ENCODE results near the gene TEX52. TPM values are rescaled to one million over a fixed set of nuclear protein-coding genes. Genes with fewer than 3 reads are reported as not detected.
A peak's percentile ranks its signal among the peaks of the same experiment; 100 is the strongest.

Gene TEX52
- total RNA-seq, 1 donor from 2014 or later: not detected

DNA sequence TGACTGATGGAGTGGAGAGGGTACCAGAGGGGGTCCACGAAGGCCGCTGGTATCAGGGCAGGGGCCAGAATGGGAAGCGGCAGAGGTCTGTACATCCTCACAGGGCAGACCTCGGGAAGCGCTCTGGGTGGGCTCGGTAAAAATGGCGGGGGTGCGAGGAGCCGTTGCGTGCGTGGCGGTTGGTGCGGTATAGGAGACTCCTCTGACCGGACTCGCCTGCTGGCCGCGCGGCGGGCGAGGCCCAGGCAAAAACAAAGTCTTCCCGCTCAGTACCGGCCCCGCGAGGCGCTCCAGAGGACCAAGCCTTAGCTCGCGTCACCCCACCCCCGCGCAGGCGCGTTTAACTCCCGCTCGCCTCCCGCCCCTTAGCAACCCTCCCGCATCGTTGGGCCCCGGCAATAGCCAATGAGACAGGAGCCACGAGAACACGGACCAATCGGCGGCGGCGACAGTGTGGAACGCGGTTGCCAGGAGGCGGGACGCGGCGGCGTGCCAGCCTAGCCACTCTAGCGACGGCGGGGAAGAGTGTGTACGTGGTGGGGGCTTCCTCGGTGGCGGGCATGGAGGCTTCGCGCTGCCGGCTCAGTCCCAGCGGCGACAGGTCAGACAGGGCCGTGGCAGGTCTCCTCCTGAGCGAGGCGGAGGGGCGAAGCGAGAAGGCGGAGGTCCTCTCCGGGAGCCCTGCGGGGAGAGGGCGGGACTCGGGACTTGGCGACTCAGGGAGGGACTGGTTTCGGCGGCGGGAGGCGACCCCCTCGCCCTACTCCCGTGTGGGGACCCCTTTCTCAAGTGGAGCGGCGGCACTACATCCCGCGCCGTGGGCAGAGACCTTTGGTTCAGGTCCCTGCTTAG lies 33.8 kb upstream of the TEX52 start, which contains the start of gene TULP3:
TSS of gene TULP3 (plus strand) at position 504 of the 852 bp plus-strand sequence. CDS start at position 561, 57 bp downstream.
- peak; percentile 97 for DNase-seq (ENCODE audit: low spot score)
- H3K27ac Mint-ChIP-seq (ENCODE audit: unreplicated experiment): peak within 1 kb of the TSS; percentile 98
- H3K36me3 Mint-ChIP-seq (ENCODE audit: low read depth, unreplicated experiment): peaks cover 7% of the 10 kb centered on the region
- peak within 1 kb of the TSS; percentile 99 for H3K4me3 Mint-ChIP-seq (ENCODE audit: unreplicated experiment)
- peaks cover 15% of the 10 kb centered on the region for H3K4me1 Mint-ChIP-seq (ENCODE audit: unreplicated experiment)
- H3K9me3 Mint-ChIP-seq (ENCODE audit: unreplicated experiment): no peaks in the 10 kb centered on the region
- H3K27me3 Mint-ChIP-seq (ENCODE audit: unreplicated experiment): peaks cover 15% of the 10 kb centered on the region
- TF ChIP-seq, protein P1, sequence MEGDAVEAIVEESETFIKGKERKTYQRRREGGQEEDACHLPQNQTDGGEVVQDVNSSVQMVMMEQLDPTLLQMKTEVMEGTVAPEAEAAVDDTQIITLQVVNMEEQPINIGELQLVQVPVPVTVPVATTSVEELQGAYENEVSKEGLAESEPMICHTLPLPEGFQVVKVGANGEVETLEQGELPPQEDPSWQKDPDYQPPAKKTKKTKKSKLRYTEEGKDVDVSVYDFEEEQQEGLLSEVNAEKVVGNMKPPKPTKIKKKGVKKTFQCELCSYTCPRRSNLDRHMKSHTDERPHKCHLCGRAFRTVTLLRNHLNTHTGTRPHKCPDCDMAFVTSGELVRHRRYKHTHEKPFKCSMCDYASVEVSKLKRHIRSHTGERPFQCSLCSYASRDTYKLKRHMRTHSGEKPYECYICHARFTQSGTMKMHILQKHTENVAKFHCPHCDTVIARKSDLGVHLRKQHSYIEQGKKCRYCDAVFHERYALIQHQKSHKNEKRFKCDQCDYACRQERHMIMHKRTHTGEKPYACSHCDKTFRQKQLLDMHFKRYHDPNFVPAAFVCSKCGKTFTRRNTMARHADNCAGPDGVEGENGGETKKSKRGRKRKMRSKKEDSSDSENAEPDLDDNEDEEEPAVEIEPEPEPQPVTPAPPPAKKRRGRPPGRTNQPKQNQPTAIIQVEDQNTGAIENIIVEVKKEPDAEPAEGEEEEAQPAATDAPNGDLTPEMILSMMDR (IDR thresholded peaks at IDR 0.05; ENCODE audit: unreplicated experiment): no peak

DNA sequence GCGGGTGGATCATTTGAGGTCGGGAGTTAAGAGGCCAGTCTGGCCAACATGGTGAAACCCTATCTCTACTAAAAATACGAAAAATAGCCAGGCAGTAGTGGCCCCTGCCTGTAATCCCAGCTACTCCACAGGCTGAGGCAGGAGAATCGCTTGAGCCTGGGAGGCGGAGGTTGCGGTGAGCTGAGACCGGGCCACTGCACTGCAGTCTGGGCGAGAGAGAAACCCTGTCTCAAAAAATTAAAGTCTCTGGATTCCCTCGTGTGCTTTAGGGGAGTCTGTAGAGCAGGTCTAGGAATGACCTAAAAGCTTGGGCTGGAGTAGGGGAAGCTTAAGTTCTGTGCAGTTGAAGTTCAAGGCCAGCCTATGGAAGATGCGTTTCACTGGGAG lies 33.2 kb upstream of the TEX52 start:
- Mint-ChIP-seq H3K36me3 (ENCODE audit: low read depth, unreplicated experiment) (peaks cover 7% of the 10 kb centered on the region), H3K4me1 (ENCODE audit: unreplicated experiment) (peaks cover 15% of the 10 kb centered on the region), H3K27me3 (ENCODE audit: unreplicated experiment) (peaks cover 15% of the 10 kb centered on the region), H3K9me3 (ENCODE audit: unreplicated experiment) (no peaks in the 10 kb centered on the region), H3K27ac (ENCODE audit: unreplicated experiment) (peak overlapping the region; percentile 98), H3K4me3 (ENCODE audit: unreplicated experiment) (peak overlapping the region; percentile 99)
- no peak for DNase-seq (ENCODE audit: low spot score)
- TF ChIP-seq, protein P1 (IDR thresholded peaks at IDR 0.05; ENCODE audit: unreplicated experiment): no peak

DNA sequence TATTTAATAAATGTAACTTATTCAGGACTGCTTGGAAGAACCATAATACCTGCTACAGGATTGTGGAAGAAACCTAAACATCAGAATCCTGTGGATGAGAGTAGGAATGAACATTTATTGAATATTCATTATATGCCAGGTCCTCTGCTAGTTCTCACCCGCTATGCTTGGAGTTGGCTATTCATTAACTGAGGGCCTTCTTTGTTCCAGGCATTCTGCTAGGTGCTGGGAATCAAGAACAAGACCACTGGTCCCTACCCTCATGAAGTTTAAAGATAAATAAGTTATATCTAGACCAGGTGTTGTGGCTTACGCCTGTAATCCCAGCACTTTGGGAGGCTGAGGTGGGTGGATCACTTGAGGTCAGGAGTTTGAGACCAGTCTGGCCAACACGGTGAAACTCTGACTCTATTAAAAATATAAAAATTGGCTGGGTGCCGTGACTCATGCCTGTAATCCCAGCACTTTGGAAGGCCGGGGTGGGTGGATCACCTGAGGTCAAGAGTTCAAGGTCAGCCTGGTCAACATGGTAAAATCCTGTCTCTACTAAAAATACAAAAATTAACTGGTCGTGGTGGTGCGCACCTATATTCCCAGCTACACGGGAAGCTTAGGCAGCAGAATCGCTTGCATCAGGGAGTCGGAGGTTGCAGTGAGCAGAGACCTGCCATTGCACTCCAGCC lies 30.1 kb upstream of the TEX52 start:
- H3K36me3 Mint-ChIP-seq (ENCODE audit: low read depth, unreplicated experiment): peaks cover 11% of the 10 kb centered on the region
- no peaks in the 10 kb centered on the region for H3K9me3 Mint-ChIP-seq (ENCODE audit: unreplicated experiment)

DNA sequence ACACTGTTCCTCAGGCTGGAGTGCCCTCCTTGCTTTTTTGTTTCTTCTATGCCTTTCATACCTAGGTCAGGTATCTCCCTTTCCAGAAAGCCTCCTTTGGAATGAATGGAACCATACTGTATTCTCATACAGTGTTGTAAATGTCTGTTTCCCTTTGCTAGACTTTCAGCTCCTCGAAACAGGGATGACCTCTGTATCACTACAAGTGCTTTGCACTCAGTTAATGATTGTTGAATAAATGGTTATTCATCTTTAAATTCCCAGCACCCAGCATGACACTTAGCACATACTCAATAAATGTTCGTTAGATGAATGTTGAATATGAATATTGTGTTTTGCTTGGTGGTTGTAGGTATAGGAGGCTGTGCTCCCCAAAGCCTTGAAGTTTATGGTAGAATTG lies 28.0 kb upstream of the TEX52 start:
- peaks cover 3% of the 10 kb centered on the region for H3K4me1 Mint-ChIP-seq (ENCODE audit: unreplicated experiment)
- peaks cover 6% of the 10 kb centered on the region for H3K27me3 Mint-ChIP-seq (ENCODE audit: unreplicated experiment)
- no peak overlapping the region for H3K4me3 Mint-ChIP-seq (ENCODE audit: unreplicated experiment)
- peaks cover 11% of the 10 kb centered on the region for H3K36me3 Mint-ChIP-seq (ENCODE audit: low read depth, unreplicated experiment)
- TF ChIP-seq, protein P1 (IDR thresholded peaks at IDR 0.05; ENCODE audit: unreplicated experiment): no peak
- peak overlapping the region; percentile 14 for H3K27ac Mint-ChIP-seq (ENCODE audit: unreplicated experiment)
- DNase-seq (ENCODE audit: low spot score): no peak
- no peaks in the 10 kb centered on the region for H3K9me3 Mint-ChIP-seq (ENCODE audit: unreplicated experiment)

More for the DNA sequence above, 30.1 kb upstream of the TEX52 start:
- Mint-ChIP-seq H3K27me3 (ENCODE audit: unreplicated experiment) (peaks cover 15% of the 10 kb centered on the region), H3K4me1 (ENCODE audit: unreplicated experiment) (peaks cover 8% of the 10 kb centered on the region), H3K27ac (ENCODE audit: unreplicated experiment) (no peak overlapping the region), H3K4me3 (ENCODE audit: unreplicated experiment) (no peak overlapping the region)
- no peak for DNase-seq (ENCODE audit: low spot score)
- TF ChIP-seq, protein P1 (IDR thresholded peaks at IDR 0.05; ENCODE audit: unreplicated experiment): no peak

Measured in endothelial cell (in vitro differentiated cells).